Caco-2 (cell line): ENCODE results near the gene PPP1R15B. TPM values are rescaled to one million over a fixed set of nuclear protein-coding genes. Genes with fewer than 3 reads are reported as not detected.

Experiments used
- BruUV-seq: library from RNA; stranded (reverse); fragments of 400-500 nt; replicated peaks from 2 replicates; lab custom pipeline; 2021; lab: Mats Ljungman, UMichigan
- CTCF ChIA-PET: fragments of 300-600 bp; sonication (Branson Sonifier 250); formaldehyde crosslinking; loops from one replicate; lab custom pipeline; 2022; ENCODE audit warnings: antibody characterized with exemption; lab: Charles Lee
- POLR2A ChIA-PET: fragments of 300-600 bp; sonication (Branson Sonifier 250); formaldehyde crosslinking; loops from one replicate; lab custom pipeline; 2022; ENCODE audit warnings: antibody characterized with exemption; lab: Charles Lee
- DNase-seq, 2 experiments: peaks; one replicate each; pipeline versions ENCODE4 v3.0.0 to v3.0.0-alpha.2; 2020 to 2022
- H3K27me3 ChIP-seq: replicated peaks from 2 replicates; pipeline ENCODE4 v1.6.0; 2011; ENCODE audit warnings: low read length; ENCODE audit not compliant: control insufficient read depth, insufficient read depth
- H3K36me3 ChIP-seq: 2 replicates; pipeline ENCODE4 v1.5.1; 2011; ENCODE audit warnings: low read length; ENCODE audit not compliant: control insufficient read depth, insufficient read depth
- H3K4me1 ChIP-seq: fragments of 250-450 bp; sonication (Bioruptor Pico); 2 replicates; pipeline ENCODE4 v1.5.1; 2020; ENCODE audit warnings: mild to moderate bottlenecking
- H3K4me3 ChIP-seq: 2 replicates; pipeline ENCODE4 v1.5.1; 2011; ENCODE audit warnings: low read depth, mild to moderate bottlenecking, control low read depth, low read length
- H3K9me3 ChIP-seq: fragments of 250-450 bp; sonication (Bioruptor Pico); 2 replicates; pipeline ENCODE4 v1.5.1; 2020; ENCODE audit warnings: mild to moderate bottlenecking, moderate library complexity
- H3K27ac Mint-ChIP-seq: one replicate; pipeline ENCODE4 v1.8.0; 2022; ENCODE audit warnings: mixed read lengths; ENCODE audit not compliant: unreplicated experiment
- H3K27me3 Mint-ChIP-seq: one replicate; pipeline ENCODE4 v1.8.0; 2022; ENCODE audit warnings: mixed read lengths; ENCODE audit not compliant: insufficient read depth, unreplicated experiment
- H3K36me3 Mint-ChIP-seq: one replicate; pipeline ENCODE4 v1.8.0; 2022; ENCODE audit warnings: mild to moderate bottlenecking, mixed read lengths; ENCODE audit not compliant: insufficient read depth, unreplicated experiment
- H3K4me1 Mint-ChIP-seq: one replicate; pipeline ENCODE4 v1.8.0; 2022; ENCODE audit warnings: low read depth, mixed read lengths; ENCODE audit not compliant: unreplicated experiment
- H3K4me3 Mint-ChIP-seq: one replicate; pipeline ENCODE4 v1.8.0; 2022; ENCODE audit warnings: mild to moderate bottlenecking, moderate library complexity, mixed read lengths; ENCODE audit not compliant: unreplicated experiment
- H3K9me3 Mint-ChIP-seq: one replicate; pipeline ENCODE4 v1.8.0; 2022; ENCODE audit warnings: mixed read lengths; ENCODE audit not compliant: unreplicated experiment
- CTCF ChIP-seq, 2 experiments: fragments of 200-600 bp in 1 of 2; IDR thresholded peaks; 1 replicate in 1 of 2; 2 replicates in 1 of 2; pipeline versions ENCODE4 v1.5.1 to v1.8.0; 2011 to 2022; ENCODE audit warnings: antibody characterized with exemption in 1 of 2, control low read depth in 1 of 2, inconsistent platforms in 1 of 2, low read depth in 1 of 2, low read length in 1 of 2, mild to moderate bottlenecking in 1 of 2, moderate library complexity in 1 of 2; ENCODE audit not compliant: insufficient read depth in 1 of 2, severe bottlenecking in 1 of 2, unreplicated experiment in 1 of 2
- intact Hi-C: fragments of 100-400 bp; cut with micrococcal nuclease; formaldehyde crosslinking; loops from one replicate; pipeline ENCODE4 v1.10.0; 2022; ENCODE audit not compliant: unreplicated experiment
- total RNA-seq: library from RNA; stranded (reverse); gene quantifications from 2 replicates; pipeline ENCODE4 v1.2.3, GENCODE V29; 2022

PPP1R15B gene
- total RNA-seq, 1 experiment from 2014 or later, result 48.4 TPM

- intact Hi-C loops, result no loop called here
- ChIA-PET CTCF (no interaction called here), POLR2A (no interaction called here)
- no peak for TF ChIP-seq CTCF (IDR thresholded peaks at IDR 0.05; ENCODE audit: insufficient read depth in 1 of 2, low read depth in 1 of 2, low read length in 1 of 2, severe bottlenecking in 1 of 2, unreplicated experiment in 1 of 2)
- Histone ChIP-seq H3K9me3 (no peaks in the 10 kb centered on the region), H3K27me3 (no peaks in the 10 kb centered on the region), H3K4me3 (no peak overlapping the region), H3K4me1 (no peaks in the 10 kb centered on the region), H3K36me3 (no peaks in the 10 kb centered on the region)
- no peaks in the 10 kb centered on the region for H3K4me1 Mint-ChIP-seq
- no TSS peak for BruUV-seq
- no peak overlapping the region for H3K27ac Mint-ChIP-seq
- no peaks in the 10 kb centered on the region for H3K9me3 Mint-ChIP-seq
- no peaks in the 10 kb centered on the region for H3K27me3 Mint-ChIP-seq
- no peak overlapping the region for H3K4me3 Mint-ChIP-seq
- DNase-seq, result no peak
- H3K36me3 Mint-ChIP-seq, result peaks cover 2% of the 10 kb centered on the region
Measured at GRCh38 chr1:204390751-204391466, 20.7 kb downstream of the PPP1R15B start.

- no peaks in the 10 kb centered on the region for H3K36me3 ChIP-seq
- Mint-ChIP-seq H3K4me1 (no peaks in the 10 kb centered on the region), H3K36me3 (no peaks in the 10 kb centered on the region), H3K4me3 (no peak overlapping the region), H3K27ac (no peak overlapping the region), H3K9me3 (no peaks in the 10 kb centered on the region), H3K27me3 (no peaks in the 10 kb centered on the region)
- H3K4me1 ChIP-seq, result peaks cover 25% of the 10 kb centered on the region
- no peaks in the 10 kb centered on the region for H3K9me3 ChIP-seq
- ChIA-PET CTCF (interaction anchor here (0.6 to 3.1 kb wide), 5 partner anchors 13 to 240 kb away, joined by 3 to 18 read pairs (median 3); partner anchors contain the start of gene GOLT1A), POLR2A (no interaction called here)
- no peak for DNase-seq
- no TSS peak for BruUV-seq
- no peak overlapping the region for H3K4me3 ChIP-seq
- intact Hi-C loops, result no loop called here
- no peak for TF ChIP-seq CTCF (IDR thresholded peaks at IDR 0.05; ENCODE audit: insufficient read depth in 1 of 2, low read depth in 1 of 2, low read length in 1 of 2, severe bottlenecking in 1 of 2, unreplicated experiment in 1 of 2)
- H3K27me3 ChIP-seq, result no peaks in the 10 kb centered on the region
Measured at GRCh38 chr1:204385727-204386126, 25.9 kb downstream of the PPP1R15B start.

GRCh38 chr1:204384636-204385352 lies 26.8 kb downstream of the PPP1R15B start:
- H3K9me3 Mint-ChIP-seq, result no peaks in the 10 kb centered on the region
- Histone ChIP-seq H3K4me1 (peaks cover 25% of the 10 kb centered on the region), H3K4me3 (no peak overlapping the region), H3K9me3 (no peaks in the 10 kb centered on the region), H3K36me3 (no peaks in the 10 kb centered on the region), H3K27me3 (no peaks in the 10 kb centered on the region)
- TF ChIP-seq CTCF (IDR thresholded peaks at IDR 0.05; ENCODE audit: insufficient read depth in 1 of 2, low read depth in 1 of 2, low read length in 1 of 2, severe bottlenecking in 1 of 2, unreplicated experiment in 1 of 2), result no peak
- intact Hi-C loops, result no loop called here
- no TSS peak for BruUV-seq
- CTCF ChIA-PET, result interaction anchor here (3.1 kb wide), 1 partner anchor 14 kb away, joined by 18 read pairs; no protein-coding TSS in a partner anchor
- DNase-seq, result no peak
- no peaks in the 10 kb centered on the region for H3K27me3 Mint-ChIP-seq
- no peak overlapping the region for H3K4me3 Mint-ChIP-seq
- H3K27ac Mint-ChIP-seq, result no peak overlapping the region
- no peaks in the 10 kb centered on the region for H3K36me3 Mint-ChIP-seq
- POLR2A ChIA-PET, result no interaction called here
- no peaks in the 10 kb centered on the region for H3K4me1 Mint-ChIP-seq
